SKM-1 (cell line): Measurements from ENCODE around the gene NUMBL.
"Not testable (repeated sequence)": the region's sequence is repeated elsewhere in the genome, so short reads cannot be mapped to it uniquely, and the experiment has no call there.

Experiments used
- DNase-seq: peaks from one replicate; lab custom pipeline; 2025; ENCODE audit not compliant: unreplicated experiment; lab: John Stamatoyannopoulos, UW

NUMBL gene

GRCh38 chr19:40632311-40633036 lies 58.0 kb downstream of the NUMBL start:
- DNase-seq: no peak

GRCh38 chr19:40630571-40631160 lies 59.8 kb downstream of the NUMBL start:
- DNase-seq: no peak

- no peak for DNase-seq
These were observed 61.1 kb downstream of the NUMBL start for GRCh38 chr19:40629346-40629745.

- no peak for DNase-seq
These were observed 62.8 kb downstream of the NUMBL start for GRCh38 chr19:40627486-40628279.

- no peak for DNase-seq
These were observed 63.5 kb downstream of the NUMBL start for GRCh38 chr19:40626918-40627317.

GRCh38 chr19:40625406-40626120 lies 64.9 kb downstream of the NUMBL start:
- no peak for DNase-seq

- DNase-seq: not testable (repeated sequence)
These were observed 65.9 kb downstream of the NUMBL start for GRCh38 chr19:40624369-40625153.

- no peak for DNase-seq
These were observed 66.8 kb downstream of the NUMBL start for GRCh38 chr19:40623403-40624251.

GRCh38 chr19:40622773-40623075 lies 67.7 kb downstream of the NUMBL start:
- DNase-seq: no peak

- DNase-seq: no peak
These were observed 68.3 kb downstream of the NUMBL start for GRCh38 chr19:40621966-40622772.

GRCh38 chr19:40621283-40621682 lies 69.2 kb downstream of the NUMBL start:
- no peak for DNase-seq

- no peak for DNase-seq
These were observed 70.3 kb downstream of the NUMBL start for GRCh38 chr19:40620161-40620485.

- no peak for DNase-seq
These were observed 70.9 kb downstream of the NUMBL start for GRCh38 chr19:40619333-40620160.

- DNase-seq: no peak
These were observed 72.5 kb downstream of the NUMBL start for GRCh38 chr19:40617961-40618360.

- no peak for DNase-seq
These were observed 73.5 kb downstream of the NUMBL start for GRCh38 chr19:40616941-40617340.

GRCh38 chr19:40616178-40616577 lies 74.3 kb downstream of the NUMBL start:
- DNase-seq: no peak
